Measurements from ENCODE around the gene ALG1.
"Not testable (repeated sequence)": the region's sequence is repeated elsewhere in the genome, so short reads cannot be mapped to it uniquely, and the experiment has no call there.

ALG1 gene

GRCh38 chr16:5071681-5072333, at the start of gene ALG1:
Gene ALG1 (plus strand): TSS chr16:5071843. CDS start chr16:5071850, 7 bp downstream.
- DNase-seq (ENCODE audit: low read depth), result peak; percentile 69

- DNase-seq (ENCODE audit: low read depth), result no peak
Measured at GRCh38 chr16:5022521-5022920, 49.1 kb upstream of the ALG1 start.

GRCh38 chr16:5024632-5025031, 47.0 kb upstream of the ALG1 start:
- peak; percentile 7 for DNase-seq (ENCODE audit: low read depth)

GRCh38 chr16:5025171-5025632, 46.4 kb upstream of the ALG1 start:
- DNase-seq (ENCODE audit: low read depth), result peak; percentile 9

GRCh38 chr16:5026664-5027063, 45.0 kb upstream of the ALG1 start:
- no peak for DNase-seq (ENCODE audit: low read depth)

- DNase-seq (ENCODE audit: low read depth), result no peak
Measured at GRCh38 chr16:5027086-5027485, 44.6 kb upstream of the ALG1 start.

- no peak for DNase-seq (ENCODE audit: low read depth)
Measured at GRCh38 chr16:5027575-5028235, 43.9 kb upstream of the ALG1 start.

GRCh38 chr16:5028950-5029475, 42.6 kb upstream of the ALG1 start:
- no peak for DNase-seq (ENCODE audit: low read depth)

- DNase-seq (ENCODE audit: low read depth), result no peak
Measured at GRCh38 chr16:5030251-5030870, 41.3 kb upstream of the ALG1 start.

- no peak for DNase-seq (ENCODE audit: low read depth)
Measured at GRCh38 chr16:5031601-5032000, 40.0 kb upstream of the ALG1 start.

- DNase-seq (ENCODE audit: low read depth), result no peak
Measured at GRCh38 chr16:5032748-5033167, 38.9 kb upstream of the ALG1 start.

GRCh38 chr16:5033256-5034166, 38.1 kb upstream of the ALG1 start, which contains the start of gene NAGPA:
Gene NAGPA (minus strand): TSS chr16:5033935. CDS start chr16:5033914, 21 bp downstream.
- peak; percentile 73 for DNase-seq (ENCODE audit: low read depth)

GRCh38 chr16:5034167-5034523, 37.5 kb upstream of the ALG1 start:
- no peak for DNase-seq (ENCODE audit: low read depth)

GRCh38 chr16:5035909-5036227, 35.8 kb upstream of the ALG1 start:
- no peak for DNase-seq (ENCODE audit: low read depth)

- no peak for DNase-seq (ENCODE audit: low read depth)
Measured at GRCh38 chr16:5036228-5037156, 35.2 kb upstream of the ALG1 start.

GRCh38 chr16:5040451-5040850, 31.2 kb upstream of the ALG1 start:
- DNase-seq (ENCODE audit: low read depth), result no peak

GRCh38 chr16:5041600-5042133, 30.0 kb upstream of the ALG1 start:
- DNase-seq (ENCODE audit: low read depth), result peak; percentile 82

GRCh38 chr16:5042574-5043171, 29.0 kb upstream of the ALG1 start:
- DNase-seq (ENCODE audit: low read depth), result peak; percentile 6

- DNase-seq (ENCODE audit: low read depth), result no peak
Measured at GRCh38 chr16:5044011-5044540, 27.6 kb upstream of the ALG1 start.

GRCh38 chr16:5044581-5044980, 27.1 kb upstream of the ALG1 start:
- not testable (repeated sequence) for DNase-seq (ENCODE audit: low read depth)

All from amniotic epithelial cell (primary cell).